Measurements from ENCODE around the gene TPGS1.

Gene TPGS1

DNA sequence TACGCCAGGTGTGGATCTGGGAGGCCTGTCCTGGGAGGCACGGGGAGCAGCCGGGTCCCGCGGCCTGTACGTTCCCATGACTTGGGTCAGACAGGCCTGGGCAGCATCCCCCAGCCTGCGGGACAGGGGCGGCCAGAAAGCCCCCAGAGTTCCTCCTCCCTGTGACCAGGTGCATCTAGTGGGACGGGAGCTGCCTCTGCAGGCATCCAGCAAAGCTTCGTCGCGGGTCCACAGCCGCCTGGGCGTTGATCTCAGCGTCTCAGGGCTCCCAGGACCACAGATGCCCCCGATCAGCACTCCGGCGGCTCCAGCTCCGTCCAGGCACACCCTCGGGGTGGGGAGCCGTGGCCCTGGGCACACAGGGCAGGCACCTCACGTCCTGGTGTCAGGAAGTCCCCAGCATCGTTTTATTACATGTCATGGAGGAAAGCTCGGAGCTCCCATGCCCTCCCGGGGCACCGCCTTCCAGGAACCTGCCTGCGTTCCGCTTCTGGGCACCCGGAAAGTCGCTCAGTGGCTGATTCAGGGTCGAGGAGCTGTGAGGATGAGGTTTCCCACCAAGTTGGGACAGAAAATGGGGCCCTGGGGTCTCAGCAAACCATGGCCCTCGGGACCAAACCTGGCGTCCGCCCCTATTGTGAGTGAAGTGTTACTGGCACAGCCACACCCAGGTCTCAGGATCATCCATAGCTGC lies 35.0 kb downstream of the TPGS1 start:
- peaks cover 10 to 38% of the 10 kb centered on the region in 2 donors for H3K36me3 ChIP-seq (ENCODE audit: control insufficient read depth in 1 of 2, insufficient read depth in 2 of 2, low read length in 2 of 2)
- H3K27ac ChIP-seq (ENCODE audit: low read depth, low read length), result no peak overlapping the region
- no peak overlapping the region for H3K9ac ChIP-seq (ENCODE audit: low read depth in 1 of 2, low read length in 2 of 2)
- no peaks in the 10 kb centered on the region for H3K9me3 ChIP-seq (ENCODE audit: control insufficient read depth in 1 of 2, low read length in 2 of 2)
- no peak overlapping the region for H3K4me3 ChIP-seq (ENCODE audit: low read depth in 1 of 2, low read length in 2 of 2)
- peaks cover 0 to 3% of the 10 kb centered on the region in 2 donors for H3K27me3 ChIP-seq (ENCODE audit: control insufficient read depth in 1 of 2, insufficient read depth in 2 of 2, low read length in 2 of 2)
- no peaks in the 10 kb centered on the region for H3K4me1 ChIP-seq (ENCODE audit: control insufficient read depth in 1 of 2, insufficient read depth in 2 of 2, low read length in 2 of 2)

DNA sequence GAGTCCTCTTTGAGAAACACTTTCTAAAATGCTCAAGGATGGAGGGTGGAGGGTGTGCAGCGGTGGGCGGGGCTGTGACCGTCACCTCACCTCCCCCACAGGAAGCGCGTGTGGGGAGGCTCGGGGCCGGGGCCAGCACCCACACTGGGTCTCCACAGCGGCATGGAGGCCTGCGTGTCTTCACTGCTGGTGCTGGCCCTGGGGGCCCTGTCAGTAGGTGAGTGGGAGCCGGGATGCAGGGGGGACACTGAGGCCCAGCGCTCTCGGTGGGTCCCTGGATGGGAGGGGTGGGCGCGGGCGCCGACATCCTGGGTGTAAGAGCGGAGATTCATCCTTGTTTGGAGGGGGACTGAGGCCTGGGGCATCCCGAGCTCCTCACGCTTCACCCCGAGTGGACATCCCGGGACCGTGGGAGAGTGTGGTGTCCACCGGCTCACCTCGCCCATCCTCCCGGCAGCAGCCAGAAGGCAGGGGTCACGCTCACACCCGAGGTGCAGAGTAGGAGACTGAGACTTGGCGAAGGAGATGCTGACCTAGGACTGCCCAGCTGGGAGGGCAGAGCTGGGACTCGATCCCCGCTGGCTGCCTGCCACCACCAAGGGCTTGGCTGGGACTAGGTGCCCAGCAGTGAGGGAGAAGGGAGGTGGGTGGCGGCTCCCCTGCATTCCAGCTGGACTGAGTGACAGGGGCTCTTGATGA lies 36.8 kb downstream of the TPGS1 start, which contains the start of gene GZMM:
Gene GZMM (plus strand): TSS at position 144 of the 699 bp plus-strand sequence. CDS start 19 bp downstream, at position 163.
- H3K27me3 ChIP-seq (ENCODE audit: control insufficient read depth in 1 of 2, insufficient read depth in 2 of 2, low read length in 2 of 2), result peaks cover 0 to 3% of the 10 kb centered on the region in 2 donors
- H3K4me1 ChIP-seq (ENCODE audit: control insufficient read depth in 1 of 2, insufficient read depth in 2 of 2, low read length in 2 of 2), result no peaks in the 10 kb centered on the region
- peaks cover 10 to 23% of the 10 kb centered on the region in 2 donors for H3K36me3 ChIP-seq (ENCODE audit: control insufficient read depth in 1 of 2, insufficient read depth in 2 of 2, low read length in 2 of 2)
- no peaks in the 10 kb centered on the region for H3K9me3 ChIP-seq (ENCODE audit: control insufficient read depth in 1 of 2, low read length in 2 of 2)
- H3K4me3 ChIP-seq (ENCODE audit: low read depth in 1 of 2, low read length in 2 of 2), result peak within 1 kb of the TSS in 1 of 2 donors; percentile 43
- H3K27ac ChIP-seq (ENCODE audit: low read depth, low read length), result no peak within 1 kb of the TSS
- H3K9ac ChIP-seq (ENCODE audit: low read depth in 1 of 2, low read length in 2 of 2), result no peak within 1 kb of the TSS

DNA sequence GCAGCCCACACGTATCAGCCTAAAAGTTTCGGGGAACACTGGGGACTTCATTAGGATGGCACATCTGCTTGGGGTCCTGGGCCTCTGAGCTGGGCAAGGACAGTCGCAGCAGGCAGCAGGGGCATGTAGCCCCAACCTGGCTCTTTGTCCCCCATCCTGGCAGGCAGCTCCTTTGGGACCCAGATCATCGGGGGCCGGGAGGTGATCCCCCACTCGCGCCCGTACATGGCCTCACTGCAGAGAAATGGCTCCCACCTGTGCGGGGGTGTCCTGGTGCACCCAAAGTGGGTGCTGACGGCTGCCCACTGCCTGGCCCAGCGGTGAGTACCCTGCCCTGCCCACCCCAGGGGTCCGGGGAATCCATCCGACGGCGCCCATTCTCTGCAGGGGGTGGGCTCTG lies 39.8 kb downstream of the TPGS1 start:
- Histone ChIP-seq H3K9ac (ENCODE audit: low read depth in 1 of 2, low read length in 2 of 2) (no peak overlapping the region), H3K27me3 (ENCODE audit: control insufficient read depth in 1 of 2, insufficient read depth in 2 of 2, low read length in 2 of 2) (peaks cover 0 to 3% of the 10 kb centered on the region in 2 donors), H3K27ac (ENCODE audit: low read depth, low read length) (no peak overlapping the region), H3K4me1 (ENCODE audit: control insufficient read depth in 1 of 2, insufficient read depth in 2 of 2, low read length in 2 of 2) (no peaks in the 10 kb centered on the region), H3K9me3 (ENCODE audit: control insufficient read depth in 1 of 2, low read length in 2 of 2) (no peaks in the 10 kb centered on the region), H3K4me3 (ENCODE audit: low read depth in 1 of 2, low read length in 2 of 2) (no peak overlapping the region), H3K36me3 (ENCODE audit: control insufficient read depth in 1 of 2, insufficient read depth in 2 of 2, low read length in 2 of 2) (peaks cover 0 to 5% of the 10 kb centered on the region in 2 donors)

DNA sequence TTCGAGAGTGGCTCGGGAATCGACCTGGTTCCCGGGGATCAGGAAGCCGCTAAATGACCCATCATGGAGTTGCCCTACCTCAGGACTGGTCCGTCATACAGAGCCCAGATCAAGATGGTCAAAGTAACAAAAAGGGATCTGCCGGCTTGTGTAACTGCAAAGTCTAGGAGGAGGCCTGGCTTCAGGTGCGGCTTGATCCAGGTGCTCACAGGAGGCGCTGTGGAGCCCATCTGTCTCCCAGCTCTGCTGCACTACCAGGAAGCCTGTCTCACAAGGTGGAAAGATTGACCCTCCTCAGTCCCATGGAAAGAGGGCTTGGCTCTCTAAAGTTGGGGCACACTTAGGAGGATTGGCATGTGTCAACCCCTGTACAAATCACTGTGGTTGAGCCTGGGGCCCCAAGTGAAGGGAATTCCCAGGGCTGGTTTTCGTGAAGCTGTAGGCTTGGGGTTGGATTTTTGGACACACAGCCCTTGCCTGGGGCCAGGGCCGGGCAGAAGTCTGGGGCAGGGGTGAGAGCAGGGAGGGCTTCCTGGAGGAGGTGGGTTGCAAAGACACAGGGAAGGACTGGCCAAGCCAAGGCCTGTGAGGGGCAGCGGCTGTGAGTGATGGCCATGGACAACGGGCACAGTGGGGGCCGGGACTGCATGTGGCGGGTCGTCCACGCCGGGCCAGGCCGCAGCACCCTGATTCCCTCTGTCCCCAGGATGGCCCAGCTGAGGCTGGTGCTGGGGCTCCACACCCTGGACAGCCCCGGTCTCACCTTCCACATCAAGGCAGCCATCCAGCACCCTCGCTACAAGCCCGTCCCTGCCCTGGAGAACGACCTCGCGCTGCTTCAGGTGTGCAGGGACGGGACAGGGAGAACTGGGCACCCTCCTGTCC lies 40.8 kb downstream of the TPGS1 start:
- H3K9ac ChIP-seq (ENCODE audit: low read depth in 1 of 2, low read length in 2 of 2), result no peak overlapping the region
- no peak overlapping the region for H3K27ac ChIP-seq (ENCODE audit: low read depth, low read length)
- H3K36me3 ChIP-seq (ENCODE audit: control insufficient read depth in 1 of 2, insufficient read depth in 2 of 2, low read length in 2 of 2), result no peaks in the 10 kb centered on the region
- H3K9me3 ChIP-seq (ENCODE audit: control insufficient read depth in 1 of 2, low read length in 2 of 2), result no peaks in the 10 kb centered on the region
- H3K4me1 ChIP-seq (ENCODE audit: control insufficient read depth in 1 of 2, insufficient read depth in 2 of 2, low read length in 2 of 2), result no peaks in the 10 kb centered on the region
- no peak overlapping the region for H3K4me3 ChIP-seq (ENCODE audit: low read depth in 1 of 2, low read length in 2 of 2)
- peaks cover 0 to 3% of the 10 kb centered on the region in 2 donors for H3K27me3 ChIP-seq (ENCODE audit: control insufficient read depth in 1 of 2, insufficient read depth in 2 of 2, low read length in 2 of 2)

DNA sequence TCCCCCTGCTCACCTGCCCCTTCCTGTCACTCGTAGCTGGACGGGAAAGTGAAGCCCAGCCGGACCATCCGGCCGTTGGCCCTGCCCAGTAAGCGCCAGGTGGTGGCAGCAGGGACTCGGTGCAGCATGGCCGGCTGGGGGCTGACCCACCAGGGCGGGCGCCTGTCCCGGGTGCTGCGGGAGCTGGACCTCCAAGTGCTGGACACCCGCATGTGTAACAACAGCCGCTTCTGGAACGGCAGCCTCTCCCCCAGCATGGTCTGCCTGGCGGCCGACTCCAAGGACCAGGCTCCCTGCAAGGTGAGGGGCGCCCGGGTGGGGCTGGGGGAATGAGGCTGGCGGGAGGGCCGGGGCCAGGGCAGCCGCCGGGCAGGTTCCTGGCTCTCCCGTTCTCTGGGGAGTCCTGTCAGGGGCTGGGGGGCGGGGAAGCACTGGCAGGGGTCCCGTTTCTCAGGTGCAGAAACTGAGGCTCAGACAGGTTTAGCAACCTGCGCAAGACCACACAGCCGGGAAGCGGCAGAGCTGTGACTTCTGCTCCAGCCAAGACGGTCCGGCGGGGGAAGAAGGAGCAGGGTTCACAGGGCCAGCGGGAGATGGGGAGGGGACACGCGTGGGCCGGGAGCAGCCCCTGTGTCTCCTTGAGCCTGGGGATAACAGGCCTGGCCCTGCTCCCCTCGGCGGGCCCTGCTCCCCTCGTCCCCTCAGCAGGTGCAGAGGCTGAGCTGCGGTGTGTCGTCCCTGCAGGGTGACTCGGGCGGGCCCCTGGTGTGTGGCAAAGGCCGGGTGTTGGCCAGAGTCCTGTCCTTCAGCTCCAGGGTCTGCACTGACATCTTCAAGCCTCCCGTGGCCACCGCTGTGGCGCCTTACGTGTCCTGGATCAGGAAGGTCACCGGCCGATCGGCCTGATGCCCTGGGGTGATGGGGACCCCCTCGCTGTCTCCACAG lies 41.9 kb downstream of the TPGS1 start:
- H3K36me3 ChIP-seq (ENCODE audit: control insufficient read depth in 1 of 2, insufficient read depth in 2 of 2, low read length in 2 of 2), result no peaks in the 10 kb centered on the region
- H3K4me1 ChIP-seq (ENCODE audit: control insufficient read depth in 1 of 2, insufficient read depth in 2 of 2, low read length in 2 of 2), result no peaks in the 10 kb centered on the region
- peaks cover 0 to 3% of the 10 kb centered on the region in 2 donors for H3K27me3 ChIP-seq (ENCODE audit: control insufficient read depth in 1 of 2, insufficient read depth in 2 of 2, low read length in 2 of 2)
- no peak overlapping the region for H3K27ac ChIP-seq (ENCODE audit: low read depth, low read length)
- H3K9ac ChIP-seq (ENCODE audit: low read depth in 1 of 2, low read length in 2 of 2), result no peak overlapping the region
- no peaks in the 10 kb centered on the region for H3K9me3 ChIP-seq (ENCODE audit: control insufficient read depth in 1 of 2, low read length in 2 of 2)
- no peak overlapping the region for H3K4me3 ChIP-seq (ENCODE audit: low read depth in 1 of 2, low read length in 2 of 2)

DNA sequence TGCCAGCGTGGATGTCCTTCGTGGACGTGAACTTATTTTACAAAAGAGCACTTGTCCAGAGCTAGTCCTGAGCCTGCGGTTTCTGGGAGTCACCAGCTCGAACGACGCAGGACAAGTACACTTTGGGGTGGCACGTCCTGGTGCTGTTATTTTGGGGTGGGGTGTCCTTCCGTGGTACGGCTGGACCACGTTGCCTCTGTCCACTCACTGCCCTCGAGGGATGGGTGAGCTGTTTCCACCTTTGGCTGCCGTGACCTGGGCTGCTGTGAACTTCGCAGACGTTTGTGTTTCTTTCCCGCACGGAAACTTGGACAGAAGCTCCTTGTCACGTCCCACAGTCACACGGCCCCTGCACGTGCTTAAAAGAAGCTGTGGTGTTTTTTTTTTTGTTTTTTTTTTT lies 47.5 kb downstream of the TPGS1 start:
- Histone ChIP-seq H3K27ac (ENCODE audit: low read depth, low read length) (no peak overlapping the region), H3K36me3 (ENCODE audit: control insufficient read depth in 1 of 2, insufficient read depth in 2 of 2, low read length in 2 of 2) (no peaks in the 10 kb centered on the region), H3K9me3 (ENCODE audit: control insufficient read depth in 1 of 2, low read length in 2 of 2) (no peaks in the 10 kb centered on the region), H3K27me3 (ENCODE audit: control insufficient read depth in 1 of 2, insufficient read depth in 2 of 2, low read length in 2 of 2) (peaks cover 0 to 2% of the 10 kb centered on the region in 2 donors), H3K4me3 (ENCODE audit: low read depth in 1 of 2, low read length in 2 of 2) (no peak overlapping the region), H3K9ac (ENCODE audit: low read depth in 1 of 2, low read length in 2 of 2) (no peak overlapping the region), H3K4me1 (ENCODE audit: control insufficient read depth in 1 of 2, insufficient read depth in 2 of 2, low read length in 2 of 2) (no peaks in the 10 kb centered on the region)

GRCh38 chr19:555474-555808 lies 48.1 kb downstream of the TPGS1 start:
- no peaks in the 10 kb centered on the region for H3K36me3 ChIP-seq (ENCODE audit: control insufficient read depth in 1 of 2, insufficient read depth in 2 of 2, low read length in 2 of 2)
- H3K9ac ChIP-seq (ENCODE audit: low read depth in 1 of 2, low read length in 2 of 2), result no peak overlapping the region
- no peaks in the 10 kb centered on the region for H3K9me3 ChIP-seq (ENCODE audit: control insufficient read depth in 1 of 2, low read length in 2 of 2)
- no peak overlapping the region for H3K4me3 ChIP-seq (ENCODE audit: low read depth in 1 of 2, low read length in 2 of 2)
- no peaks in the 10 kb centered on the region for H3K4me1 ChIP-seq (ENCODE audit: control insufficient read depth in 1 of 2, insufficient read depth in 2 of 2, low read length in 2 of 2)
- H3K27ac ChIP-seq (ENCODE audit: low read depth, low read length), result no peak overlapping the region
- H3K27me3 ChIP-seq (ENCODE audit: control insufficient read depth in 1 of 2, insufficient read depth in 2 of 2, low read length in 2 of 2), result peaks cover 0 to 2% of the 10 kb centered on the region in 2 donors

DNA sequence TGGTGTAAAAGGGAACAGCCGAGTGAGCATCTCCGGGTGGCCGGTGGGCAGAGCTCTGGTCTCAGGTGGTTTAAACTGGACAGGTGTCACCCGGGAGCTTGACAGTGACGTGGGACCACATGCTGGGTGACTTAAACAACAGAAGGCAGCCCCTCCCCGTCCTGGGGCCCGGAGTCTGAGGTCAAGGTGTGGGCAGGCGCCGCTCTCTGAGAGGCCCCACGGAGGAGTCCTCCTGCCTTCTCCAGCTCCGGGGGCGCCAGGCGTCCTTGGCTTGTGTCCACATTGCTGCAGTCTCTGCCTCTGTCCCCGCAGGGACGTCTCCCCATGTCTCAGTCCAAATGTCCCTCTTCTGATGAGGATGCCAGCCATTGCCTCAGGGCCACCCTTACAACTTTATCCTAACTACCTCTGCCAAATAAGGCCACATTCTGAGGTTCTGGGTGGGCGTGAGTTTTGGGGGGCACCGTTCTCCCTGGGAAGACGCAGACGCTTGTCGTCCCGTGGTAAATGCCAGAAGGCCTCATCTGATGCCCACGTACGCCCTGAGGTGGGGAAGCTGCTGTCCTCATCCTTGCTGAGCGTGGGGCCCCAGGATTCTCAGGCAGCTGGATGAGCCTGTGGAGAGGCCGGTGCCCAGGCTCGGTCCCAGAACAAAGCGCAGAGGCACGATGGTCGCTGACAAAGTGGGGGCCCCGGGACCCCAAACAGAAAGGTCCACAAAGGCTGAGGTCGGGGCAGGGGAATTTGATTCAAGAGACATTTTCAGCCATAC lies 49.5 kb downstream of the TPGS1 start:
- Histone ChIP-seq H3K27me3 (ENCODE audit: control insufficient read depth in 1 of 2, insufficient read depth in 2 of 2, low read length in 2 of 2) (peaks cover 0 to 2% of the 10 kb centered on the region in 2 donors), H3K27ac (ENCODE audit: low read depth, low read length) (no peak overlapping the region), H3K36me3 (ENCODE audit: control insufficient read depth in 1 of 2, insufficient read depth in 2 of 2, low read length in 2 of 2) (no peaks in the 10 kb centered on the region), H3K4me1 (ENCODE audit: control insufficient read depth in 1 of 2, insufficient read depth in 2 of 2, low read length in 2 of 2) (no peaks in the 10 kb centered on the region), H3K9me3 (ENCODE audit: control insufficient read depth in 1 of 2, low read length in 2 of 2) (no peaks in the 10 kb centered on the region), H3K4me3 (ENCODE audit: low read depth in 1 of 2, low read length in 2 of 2) (no peak overlapping the region), H3K9ac (ENCODE audit: low read depth in 1 of 2, low read length in 2 of 2) (no peak overlapping the region)
